ENCODE data around the gene MGLL.

MGLL gene

DNA sequence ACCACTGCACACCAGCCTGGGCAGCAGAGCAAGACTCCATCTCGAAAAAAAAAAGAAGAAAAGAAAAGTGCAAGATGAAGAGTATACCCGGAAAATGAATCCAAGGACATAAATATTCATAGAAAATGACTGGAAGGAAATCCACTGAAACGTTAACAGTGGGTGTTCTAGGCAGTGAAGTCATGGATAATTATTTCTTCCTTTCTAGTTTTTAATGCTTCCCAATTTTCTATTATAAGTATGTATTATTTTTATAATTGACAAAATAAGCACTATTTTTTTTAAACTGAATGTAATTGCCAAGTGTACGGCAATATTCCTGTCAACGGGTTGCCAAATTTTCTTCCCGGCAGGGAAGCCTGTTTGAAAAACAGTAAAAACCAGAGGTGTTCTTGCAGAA, 37.4 kb upstream of the MGLL start:
- H3K27ac ChIP-seq: no peak overlapping the region
- TF ChIP-seq, protein P1, sequence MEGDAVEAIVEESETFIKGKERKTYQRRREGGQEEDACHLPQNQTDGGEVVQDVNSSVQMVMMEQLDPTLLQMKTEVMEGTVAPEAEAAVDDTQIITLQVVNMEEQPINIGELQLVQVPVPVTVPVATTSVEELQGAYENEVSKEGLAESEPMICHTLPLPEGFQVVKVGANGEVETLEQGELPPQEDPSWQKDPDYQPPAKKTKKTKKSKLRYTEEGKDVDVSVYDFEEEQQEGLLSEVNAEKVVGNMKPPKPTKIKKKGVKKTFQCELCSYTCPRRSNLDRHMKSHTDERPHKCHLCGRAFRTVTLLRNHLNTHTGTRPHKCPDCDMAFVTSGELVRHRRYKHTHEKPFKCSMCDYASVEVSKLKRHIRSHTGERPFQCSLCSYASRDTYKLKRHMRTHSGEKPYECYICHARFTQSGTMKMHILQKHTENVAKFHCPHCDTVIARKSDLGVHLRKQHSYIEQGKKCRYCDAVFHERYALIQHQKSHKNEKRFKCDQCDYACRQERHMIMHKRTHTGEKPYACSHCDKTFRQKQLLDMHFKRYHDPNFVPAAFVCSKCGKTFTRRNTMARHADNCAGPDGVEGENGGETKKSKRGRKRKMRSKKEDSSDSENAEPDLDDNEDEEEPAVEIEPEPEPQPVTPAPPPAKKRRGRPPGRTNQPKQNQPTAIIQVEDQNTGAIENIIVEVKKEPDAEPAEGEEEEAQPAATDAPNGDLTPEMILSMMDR (conservative IDR thresholded peaks at IDR 0.05; ENCODE audit: low read depth): no peak
- no peak for DNase-seq (ENCODE audit: low spot score)
- POLR2A ChIA-PET (ENCODE audit: low non-redundant PET): no interaction called here
- CTCF ChIA-PET: no interaction called here

DNA sequence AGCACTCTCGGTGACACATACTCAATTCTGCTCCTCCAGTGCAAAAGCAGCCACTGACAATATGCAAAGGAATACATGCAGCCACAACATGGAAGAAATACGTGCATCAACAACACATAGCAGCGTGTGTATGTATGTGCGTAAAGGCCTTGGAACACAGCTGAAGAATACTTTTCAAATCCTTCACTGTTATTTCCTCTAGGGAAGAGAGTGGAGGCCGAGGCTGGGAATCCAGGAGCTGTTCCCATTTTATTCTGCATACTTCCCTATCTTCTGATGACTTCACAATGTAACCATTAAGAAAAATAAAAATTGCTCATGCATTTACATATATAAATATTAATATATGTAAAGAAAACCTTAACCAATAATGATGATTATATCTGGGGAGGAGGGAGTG, 36.6 kb upstream of the MGLL start:
- ChIA-PET CTCF (interaction anchor here (0.6 kb wide), 1 partner anchor 1167 kb away, joined by 3 read pairs; no protein-coding TSS in a partner anchor), POLR2A (ENCODE audit: low non-redundant PET) (no interaction called here)
- no peak for DNase-seq (ENCODE audit: low spot score)
- no peak overlapping the region for H3K27ac ChIP-seq
- TF ChIP-seq, protein P1 (conservative IDR thresholded peaks at IDR 0.05; ENCODE audit: low read depth): no peak

- H3K27ac ChIP-seq: no peak overlapping the region
- ChIA-PET CTCF (interaction anchor here (0.6 kb wide), 1 partner anchor 1167 kb away, joined by 3 read pairs; no protein-coding TSS in a partner anchor), POLR2A (ENCODE audit: low non-redundant PET) (no interaction called here)
- DNase-seq (ENCODE audit: low spot score): no peak
- TF ChIP-seq, protein P1 (conservative IDR thresholded peaks at IDR 0.05; ENCODE audit: low read depth): no peak
These were observed 36.2 kb upstream of the MGLL start for GRCh38 chr3:127858521-127858920.

DNA sequence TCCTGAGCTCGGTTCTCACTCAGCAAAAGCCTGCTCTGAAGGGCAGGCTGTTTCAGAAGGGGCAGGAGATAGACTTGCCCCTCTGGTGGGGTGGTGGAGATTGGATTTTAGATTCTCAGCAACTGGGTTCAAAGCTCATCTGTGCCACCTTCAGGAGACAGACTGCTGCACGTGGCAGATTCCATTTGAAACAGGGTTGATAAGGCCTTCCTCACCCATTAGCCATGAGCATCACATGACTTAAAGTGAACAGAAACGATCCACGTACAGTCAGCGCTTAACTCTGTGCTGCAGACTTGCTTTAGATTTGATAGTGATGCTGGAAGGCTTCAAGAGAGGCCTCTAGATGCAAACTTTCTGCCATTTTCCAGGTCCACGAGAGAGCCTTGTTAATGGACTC, 35.0 kb upstream of the MGLL start:
- CTCF ChIA-PET: interaction anchor here (0.6 kb wide), 1 partner anchor 37 kb away, joined by 3 read pairs; no protein-coding TSS in a partner anchor
- H3K27ac ChIP-seq: no peak overlapping the region
- POLR2A ChIA-PET (ENCODE audit: low non-redundant PET): no interaction called here
- DNase-seq (ENCODE audit: low spot score): peak; percentile 13
- TF ChIP-seq, protein P1 (conservative IDR thresholded peaks at IDR 0.05; ENCODE audit: low read depth): no peak

- POLR2A ChIA-PET (ENCODE audit: low non-redundant PET): no interaction called here
- CTCF ChIA-PET: interaction anchor here (0.6 kb wide), 1 partner anchor 36 kb away, joined by 3 read pairs; no protein-coding TSS in a partner anchor
- TF ChIP-seq, protein P1 (conservative IDR thresholded peaks at IDR 0.05; ENCODE audit: low read depth): no peak
- no peak overlapping the region for H3K27ac ChIP-seq
- DNase-seq (ENCODE audit: low spot score): no peak
These were observed 34.5 kb upstream of the MGLL start for GRCh38 chr3:127856801-127857200.

- DNase-seq (ENCODE audit: low spot score): no peak
- TF ChIP-seq, protein P1 (conservative IDR thresholded peaks at IDR 0.05; ENCODE audit: low read depth): no peak
- H3K27ac ChIP-seq: no peak overlapping the region
- POLR2A ChIA-PET (ENCODE audit: low non-redundant PET): no interaction called here
- CTCF ChIA-PET: interaction anchor here (0.7 kb wide), 1 partner anchor 19 kb away, joined by 3 read pairs; no protein-coding TSS in a partner anchor
These were observed 32.9 kb upstream of the MGLL start for GRCh38 chr3:127855246-127855645.

Measured in RWPE1 (cell line).